HepG2 (cell line): Measurements from ENCODE around the gene NCKIPSD. TPM values are rescaled to one million over a fixed set of nuclear protein-coding genes. Genes with fewer than 3 reads are reported as not detected.
A peak's percentile ranks its signal among the peaks of the same experiment; 100 is the strongest.

Source experiments
- ATAC-seq: fragments of 200-7000 bp; cut with Tn5 transposase; 3 replicates; pipeline ENCODE4 v1.9.1; 2020; ENCODE audit warnings: mild to moderate bottlenecking, moderate library complexity
- BruUV-seq: library from RNA; stranded (reverse); fragments of 400-500 nt; replicated peaks from 2 replicates; lab custom pipeline; 2021; lab: Mats Ljungman, UMichigan
- CTCF ChIA-PET: fragments of 300-600 bp; formaldehyde crosslinking; extraction: SDS; loops from one replicate; lab custom pipeline; 2021; ENCODE audit warnings: low total read pairs, inconsistent platforms, low intra/inter-chr PET ratio; lab: Yijun Ruan, JAX
- POLR2A ChIA-PET: fragments of 350-600 bp; sonication (Branson Sonifier 250); formaldehyde crosslinking; loops from one replicate; lab custom pipeline; 2020; ENCODE audit warnings: antibody characterized with exemption, inconsistent platforms; lab: Yijun Ruan, JAX
- DNase-seq: peaks from one replicate; pipeline ENCODE4 v3.0.0-alpha.2; 2015; ENCODE audit warnings: low spot score
- FAIRE-seq: peaks from 3 replicates; lab custom pipeline; 2011; peaks lifted over from hg19 to GRCh38; lab: Jason Lieb, UNC
- H2AFZ ChIP-seq: one replicate; pipeline ENCODE4 v1.6.1; 2011; ENCODE audit warnings: low read length, inconsistent platforms
- H3K27ac ChIP-seq: fragments of 300-600 bp; 3 replicates; pipeline ENCODE4 v1.8.0; 2011; ENCODE audit warnings: mixed run types, mild to moderate bottlenecking, mixed read lengths, low read length, inconsistent platforms; ENCODE audit not compliant: insufficient read depth; ENCODE audit errors: extremely low read length
- H3K27me3 ChIP-seq, 2 experiments: fragments of 200-600 bp in 1 of 2; 2 replicates in 1 of 2; 3 replicates in 1 of 2; pipeline versions ENCODE4 v1.6.0 to v1.8.0; 2011; ENCODE audit warnings: low read length in 2 of 2, mild to moderate bottlenecking in 2 of 2, moderate library complexity in 2 of 2, inconsistent platforms in 1 of 2; ENCODE audit not compliant: insufficient read depth in 2 of 2, control insufficient read depth in 1 of 2
- H3K36me3 ChIP-seq, 2 experiments: fragments of 200-600 bp in 1 of 2; replicated peaks in 1 of 2; 2 replicates in 1 of 2; 3 replicates in 1 of 2; pipeline versions ENCODE4 v1.5.1 to v1.8.0; 2011; ENCODE audit warnings: low read length in 2 of 2, inconsistent platforms in 1 of 2; ENCODE audit not compliant: insufficient read depth in 2 of 2, control insufficient read depth in 1 of 2
- H3K4me1 ChIP-seq: 2 replicates; pipeline ENCODE4 v1.5.1; 2012; ENCODE audit warnings: low read length, inconsistent platforms; ENCODE audit not compliant: insufficient read depth
- H3K4me2 ChIP-seq: 2 replicates; pipeline ENCODE4 v1.6.0; 2011; ENCODE audit warnings: low read depth, low read length, inconsistent platforms
- H3K4me3 ChIP-seq, 3 experiments: fragments of 200-600 bp in 1 of 3; sonication (generic), shearing (Covaris generic) in 1 of 3; replicated peaks in 1 of 3; 2 replicates each; pipeline ENCODE4 v1.5.1; 2011 to 2016; ENCODE audit warnings: low read length in 3 of 3, inconsistent platforms in 2 of 3, low read depth in 2 of 3, mild to moderate bottlenecking in 2 of 3, control low read depth in 1 of 3, mixed read lengths in 1 of 3; ENCODE audit not compliant: insufficient read depth in 1 of 3
- H3K79me2 ChIP-seq: one replicate; pipeline ENCODE4 v1.6.1; 2011; ENCODE audit warnings: low read length, inconsistent platforms; ENCODE audit not compliant: insufficient read depth
- H3K9ac ChIP-seq: 2 replicates; pipeline ENCODE4 v1.6.0; 2011; ENCODE audit warnings: mild to moderate bottlenecking, low read depth, low read length, inconsistent platforms; ENCODE audit not compliant: insufficient read depth
- H3K9me3 ChIP-seq: 2 replicates; pipeline ENCODE4 v1.5.1; 2012; ENCODE audit warnings: mild to moderate bottlenecking, low read length
- H4K20me1 ChIP-seq: 2 replicates; pipeline ENCODE4 v1.6.0; 2011; ENCODE audit warnings: inconsistent platforms, mild to moderate bottlenecking, low read length, moderate library complexity; ENCODE audit not compliant: insufficient read depth
- ADNP ChIP-seq: sonication (generic); formaldehyde crosslinking; IDR thresholded peaks from 2 replicates; pipeline ENCODE4 v1.4.0; 2020; ENCODE audit warnings: missing genetic modification reagents
- AGO2 ChIP-seq: fragments of 200-400 bp; formaldehyde crosslinking; optimal IDR thresholded peaks from 2 replicates; pipeline ENCODE3; 2017; ENCODE audit warnings: mild to moderate bottlenecking, low read depth, low read length, moderate library complexity
- POLR2AphosphoS5 ChIP-seq: IDR thresholded peaks from 2 replicates; pipeline ENCODE4 v1.6.1; 2012; ENCODE audit warnings: low read depth, low read length
- WGBS: methylation state at CpG from one replicate; pipeline ENCODE4 v1.1.6; 2017; ENCODE audit warnings: low lambda C conversion rate; 5-methylcytosine and 5-hydroxymethylcytosine counted together
- in situ Hi-C: cut with HindIII; loops from 2 replicates; pipeline ENCODE4 v1.10.0; 2017; ENCODE audit warnings: low pct_unique_long_range_greater_than_20kb; ENCODE audit not compliant: extremely low pct_ligation_motif_present
- intact Hi-C: fragments of 100-400 bp; cut with micrococcal nuclease; formaldehyde crosslinking; loops from one replicate; pipeline ENCODE4 v1.10.0; 2022; ENCODE audit not compliant: unreplicated experiment
- polyA plus RNA-seq, 8 experiments: library from polyadenylated mRNA; depleted of rRNA in 3 of 8; stranded (reverse) in 7 of 8; unstranded in 1 of 8; fragments of >200 nt; fragmentation: Illumina TruSeq in 4 of 8; extraction: Trizol in 4 of 8; gene quantifications; 2 replicates each; pipeline versions ENCODE4 v1.2.1 to v1.2.3, GENCODE V29; 2011 to 2016; ENCODE audit warnings: low read depth in 4 of 8, missing spikeins in 1 of 8, mixed read lengths in 1 of 8; ENCODE audit not compliant: insufficient read depth in 1 of 8
- total RNA-seq, 5 experiments: library from RNA; depleted of rRNA; stranded (reverse); fragments of >200 nt; fragmentation: Illumina TruSeq; extraction: Trizol; gene quantifications; 2 replicates each; pipeline ENCODE4 v1.2.3, GENCODE V29; 2016; ENCODE audit warnings: low read depth in 1 of 5
- TF ChIP-seq, protein P1 (sequence below): IDR thresholded peaks from 2 replicates; pipeline ENCODE4 v1.6.1; 2016; ENCODE audit warnings: low read depth, missing genetic modification reagents, missing compliant biosample characterization
- TF ChIP-seq, protein P2 (sequence below): sonication (generic); formaldehyde crosslinking; IDR thresholded peaks from 2 replicates; pipeline ENCODE4 v1.4.0; 2020; ENCODE audit warnings: mild to moderate bottlenecking, missing genetic modification reagents
- TF ChIP-seq, protein P3 (sequence below): sonication (generic); formaldehyde crosslinking; IDR thresholded peaks from 2 replicates; pipeline ENCODE4 v1.4.0; 2020; ENCODE audit warnings: missing genetic modification reagents, borderline replicate concordance

Gene NCKIPSD
- total and polyA plus RNA-seq, 2 of the 13 experiments (the other 11 are each of a cell fraction or from before 2014, with no cell fraction given) = 13.5 to 35.2 TPM

DNA sequence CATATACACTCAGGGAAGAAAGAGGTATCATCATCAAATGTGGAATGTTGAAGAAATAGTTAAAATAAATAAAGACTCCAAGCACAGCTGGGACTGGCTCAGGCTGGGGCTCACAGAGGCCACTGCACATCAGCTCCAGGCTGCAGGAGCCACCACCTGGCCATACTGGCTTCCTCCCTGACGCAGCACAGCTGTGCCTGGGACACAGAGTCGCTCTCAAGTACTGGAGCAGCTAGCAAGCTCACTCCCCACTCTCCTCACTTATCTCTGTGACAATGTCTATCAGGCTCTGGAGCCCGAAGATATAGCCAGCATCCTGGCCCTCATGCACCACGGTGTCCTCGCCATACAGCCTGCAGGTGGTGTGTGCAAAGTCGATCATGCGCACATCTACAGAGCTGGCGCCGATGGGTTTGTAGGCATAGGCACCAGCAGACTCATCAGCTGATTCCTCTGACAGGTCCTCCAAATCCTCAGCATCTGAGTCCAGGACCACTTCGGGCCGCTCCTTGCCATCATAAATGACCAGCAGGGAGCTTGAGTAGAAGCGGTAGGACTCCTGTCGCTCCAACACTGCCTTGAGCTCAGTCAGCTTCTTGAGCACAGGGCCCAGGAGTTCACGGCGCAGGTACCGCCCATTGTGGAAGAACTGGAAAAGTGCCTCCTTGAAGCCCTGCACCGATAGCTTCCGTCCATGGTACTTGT, 2.5 kb upstream of the NCKIPSD start:
- Histone ChIP-seq H4K20me1 (0 out of 2 replicates have a peak, but pooled peaks cover 4% of the 10 kb centered on the region), H3K79me2 (peaks cover 22% of the 10 kb centered on the region), H3K36me3 (peaks cover 21 to 56% of the 10 kb centered on the region in 2 experiments)
- WGBS = 96% methylated on average over 9 of the region's 18 CpGs
- no TSS peak for BruUV-seq
- TF ChIP-seq ADNP (CRISPR knock-in tag) = no peak
- TF ChIP-seq, protein P1, sequence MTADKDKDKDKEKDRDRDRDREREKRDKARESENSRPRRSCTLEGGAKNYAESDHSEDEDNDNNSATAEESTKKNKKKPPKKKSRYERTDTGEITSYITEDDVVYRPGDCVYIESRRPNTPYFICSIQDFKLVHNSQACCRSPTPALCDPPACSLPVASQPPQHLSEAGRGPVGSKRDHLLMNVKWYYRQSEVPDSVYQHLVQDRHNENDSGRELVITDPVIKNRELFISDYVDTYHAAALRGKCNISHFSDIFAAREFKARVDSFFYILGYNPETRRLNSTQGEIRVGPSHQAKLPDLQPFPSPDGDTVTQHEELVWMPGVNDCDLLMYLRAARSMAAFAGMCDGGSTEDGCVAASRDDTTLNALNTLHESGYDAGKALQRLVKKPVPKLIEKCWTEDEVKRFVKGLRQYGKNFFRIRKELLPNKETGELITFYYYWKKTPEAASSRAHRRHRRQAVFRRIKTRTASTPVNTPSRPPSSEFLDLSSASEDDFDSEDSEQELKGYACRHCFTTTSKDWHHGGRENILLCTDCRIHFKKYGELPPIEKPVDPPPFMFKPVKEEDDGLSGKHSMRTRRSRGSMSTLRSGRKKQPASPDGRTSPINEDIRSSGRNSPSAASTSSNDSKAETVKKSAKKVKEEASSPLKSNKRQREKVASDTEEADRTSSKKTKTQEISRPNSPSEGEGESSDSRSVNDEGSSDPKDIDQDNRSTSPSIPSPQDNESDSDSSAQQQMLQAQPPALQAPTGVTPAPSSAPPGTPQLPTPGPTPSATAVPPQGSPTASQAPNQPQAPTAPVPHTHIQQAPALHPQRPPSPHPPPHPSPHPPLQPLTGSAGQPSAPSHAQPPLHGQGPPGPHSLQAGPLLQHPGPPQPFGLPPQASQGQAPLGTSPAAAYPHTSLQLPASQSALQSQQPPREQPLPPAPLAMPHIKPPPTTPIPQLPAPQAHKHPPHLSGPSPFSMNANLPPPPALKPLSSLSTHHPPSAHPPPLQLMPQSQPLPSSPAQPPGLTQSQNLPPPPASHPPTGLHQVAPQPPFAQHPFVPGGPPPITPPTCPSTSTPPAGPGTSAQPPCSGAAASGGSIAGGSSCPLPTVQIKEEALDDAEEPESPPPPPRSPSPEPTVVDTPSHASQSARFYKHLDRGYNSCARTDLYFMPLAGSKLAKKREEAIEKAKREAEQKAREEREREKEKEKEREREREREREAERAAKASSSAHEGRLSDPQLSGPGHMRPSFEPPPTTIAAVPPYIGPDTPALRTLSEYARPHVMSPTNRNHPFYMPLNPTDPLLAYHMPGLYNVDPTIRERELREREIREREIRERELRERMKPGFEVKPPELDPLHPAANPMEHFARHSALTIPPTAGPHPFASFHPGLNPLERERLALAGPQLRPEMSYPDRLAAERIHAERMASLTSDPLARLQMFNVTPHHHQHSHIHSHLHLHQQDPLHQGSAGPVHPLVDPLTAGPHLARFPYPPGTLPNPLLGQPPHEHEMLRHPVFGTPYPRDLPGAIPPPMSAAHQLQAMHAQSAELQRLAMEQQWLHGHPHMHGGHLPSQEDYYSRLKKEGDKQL (CRISPR knock-in tag) = no peak
- TF ChIP-seq, protein P2, sequence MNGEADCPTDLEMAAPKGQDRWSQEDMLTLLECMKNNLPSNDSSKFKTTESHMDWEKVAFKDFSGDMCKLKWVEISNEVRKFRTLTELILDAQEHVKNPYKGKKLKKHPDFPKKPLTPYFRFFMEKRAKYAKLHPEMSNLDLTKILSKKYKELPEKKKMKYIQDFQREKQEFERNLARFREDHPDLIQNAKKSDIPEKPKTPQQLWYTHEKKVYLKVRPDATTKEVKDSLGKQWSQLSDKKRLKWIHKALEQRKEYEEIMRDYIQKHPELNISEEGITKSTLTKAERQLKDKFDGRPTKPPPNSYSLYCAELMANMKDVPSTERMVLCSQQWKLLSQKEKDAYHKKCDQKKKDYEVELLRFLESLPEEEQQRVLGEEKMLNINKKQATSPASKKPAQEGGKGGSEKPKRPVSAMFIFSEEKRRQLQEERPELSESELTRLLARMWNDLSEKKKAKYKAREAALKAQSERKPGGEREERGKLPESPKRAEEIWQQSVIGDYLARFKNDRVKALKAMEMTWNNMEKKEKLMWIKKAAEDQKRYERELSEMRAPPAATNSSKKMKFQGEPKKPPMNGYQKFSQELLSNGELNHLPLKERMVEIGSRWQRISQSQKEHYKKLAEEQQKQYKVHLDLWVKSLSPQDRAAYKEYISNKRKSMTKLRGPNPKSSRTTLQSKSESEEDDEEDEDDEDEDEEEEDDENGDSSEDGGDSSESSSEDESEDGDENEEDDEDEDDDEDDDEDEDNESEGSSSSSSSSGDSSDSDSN (CRISPR knock-in tag) = 0 out of 2 replicates have a peak, but pooled peaks have one; percentile 14
- TF ChIP-seq AGO2 = peak; percentile 65
- TF ChIP-seq, protein P3, sequence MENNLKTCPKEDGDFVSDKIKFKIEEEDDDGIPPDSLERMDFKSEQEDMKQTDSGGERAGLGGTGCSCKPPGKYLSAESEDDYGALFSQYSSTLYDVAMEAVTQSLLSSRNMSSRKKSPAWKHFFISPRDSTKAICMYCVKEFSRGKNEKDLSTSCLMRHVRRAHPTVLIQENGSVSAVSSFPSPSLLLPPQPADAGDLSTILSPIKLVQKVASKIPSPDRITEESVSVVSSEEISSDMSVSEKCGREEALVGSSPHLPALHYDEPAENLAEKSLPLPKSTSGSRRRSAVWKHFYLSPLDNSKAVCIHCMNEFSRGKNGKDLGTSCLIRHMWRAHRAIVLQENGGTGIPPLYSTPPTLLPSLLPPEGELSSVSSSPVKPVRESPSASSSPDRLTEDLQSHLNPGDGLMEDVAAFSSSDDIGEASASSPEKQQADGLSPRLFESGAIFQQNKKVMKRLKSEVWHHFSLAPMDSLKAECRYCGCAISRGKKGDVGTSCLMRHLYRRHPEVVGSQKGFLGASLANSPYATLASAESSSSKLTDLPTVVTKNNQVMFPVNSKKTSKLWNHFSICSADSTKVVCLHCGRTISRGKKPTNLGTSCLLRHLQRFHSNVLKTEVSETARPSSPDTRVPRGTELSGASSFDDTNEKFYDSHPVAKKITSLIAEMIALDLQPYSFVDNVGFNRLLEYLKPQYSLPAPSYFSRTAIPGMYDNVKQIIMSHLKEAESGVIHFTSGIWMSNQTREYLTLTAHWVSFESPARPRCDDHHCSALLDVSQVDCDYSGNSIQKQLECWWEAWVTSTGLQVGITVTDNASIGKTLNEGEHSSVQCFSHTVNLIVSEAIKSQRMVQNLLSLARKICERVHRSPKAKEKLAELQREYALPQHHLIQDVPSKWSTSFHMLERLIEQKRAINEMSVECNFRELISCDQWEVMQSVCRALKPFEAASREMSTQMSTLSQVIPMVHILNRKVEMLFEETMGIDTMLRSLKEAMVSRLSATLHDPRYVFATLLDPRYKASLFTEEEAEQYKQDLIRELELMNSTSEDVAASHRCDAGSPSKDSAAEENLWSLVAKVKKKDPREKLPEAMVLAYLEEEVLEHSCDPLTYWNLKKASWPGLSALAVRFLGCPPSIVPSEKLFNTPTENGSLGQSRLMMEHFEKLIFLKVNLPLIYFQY = no peak
- TF ChIP-seq POLR2AphosphoS5 = 0 out of 2 replicates have a peak, but pooled peaks have one; percentile 10
- TF ChIP-seq, all 625 proteins: peak for 3
- CTCF ChIA-PET = no interaction called here
- Histone ChIP-seq H3K9ac (no peak overlapping the region), H3K4me3 (no peak overlapping the region), H3K4me2 (no peak overlapping the region), H3K4me1 (peaks cover 22% of the 10 kb centered on the region), H3K9me3 (no peaks in the 10 kb centered on the region), H3K27ac (no peak overlapping the region), H3K27me3 (no peaks in the 10 kb centered on the region; a peak in 2 of 5 replicates), H2AFZ (no peak overlapping the region)
- intact Hi-C loops (no loop called here), in situ Hi-C loops (no loop called here)
- FAIRE-seq = no peak
- no peak for ATAC-seq
- DNase-seq = no peak
- POLR2A ChIA-PET = interaction anchor here (0.9 to 1.1 kb wide), 2 partner anchors 25 to 209 kb away, joined by 3 to 4 read pairs; partner anchors contain the start of gene CELSR3
